GM10248 (cell line): ENCODE data around the gene DTNB.
A peak's percentile ranks its signal among the peaks of the same experiment; 100 is the strongest.
"Not testable (repeated sequence)": the region's sequence is repeated elsewhere in the genome, so short reads cannot be mapped to it uniquely, and the experiment has no call there.

Experiments
- CTCF ChIA-PET: fragments of 300-600 bp; sonication (Branson Sonifier 250); formaldehyde crosslinking; extraction: SDS; loops from one replicate; lab custom pipeline; 2021; ENCODE audit warnings: antibody characterized with exemption; lab: Yijun Ruan, JAX
- POLR2A ChIA-PET: fragments of 350-650 bp; sonication (Branson Sonifier 250); formaldehyde crosslinking; extraction: SDS; loops from one replicate; lab custom pipeline; 2020; ENCODE audit warnings: antibody characterized with exemption; lab: Yijun Ruan, JAX
- DNase-seq: peaks from one replicate; pipeline ENCODE4 v3.0.0; 2012; ENCODE audit errors: extremely low spot score
- CTCF ChIP-seq: IDR thresholded peaks from 2 replicates; pipeline ENCODE4 v1.5.1; 2012; ENCODE audit warnings: mild to moderate bottlenecking, low read depth; ENCODE audit errors: extremely low read depth, missing control alignments, control extremely low read depth

DTNB gene

DNA sequence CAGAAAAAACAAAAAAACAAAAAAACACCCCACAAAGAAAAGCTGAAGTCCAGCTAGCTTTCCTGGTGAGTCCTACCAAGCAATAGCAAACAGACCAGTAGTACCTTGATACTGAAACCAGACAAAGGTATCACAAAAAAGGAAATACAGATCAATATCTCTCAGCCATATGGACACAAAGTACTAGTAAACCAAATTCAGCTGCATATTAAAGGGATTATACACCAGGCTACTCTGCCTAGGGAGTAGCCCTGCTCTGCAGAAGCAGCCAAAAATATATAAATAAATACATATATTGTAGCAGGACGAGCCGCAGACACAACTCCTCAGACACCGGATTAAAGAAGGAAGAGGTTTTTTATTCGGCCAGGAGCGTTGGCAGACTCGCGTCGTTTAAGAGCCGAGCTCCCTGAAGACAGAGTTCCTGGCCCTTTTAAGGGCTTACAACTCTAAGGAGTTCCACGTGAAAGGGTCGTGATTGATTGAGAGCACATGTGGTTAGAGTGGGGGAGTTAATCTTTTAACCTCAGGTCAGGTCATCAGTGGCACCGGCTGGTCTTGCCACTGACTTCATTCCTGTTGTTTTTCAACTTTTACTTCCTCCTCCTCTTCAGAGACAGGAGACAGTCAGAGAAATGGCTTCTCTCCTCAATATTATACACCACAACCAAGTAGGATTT is 38.4 kb upstream of the DTNB start:
- POLR2A ChIA-PET: no interaction called here
- CTCF ChIA-PET: interaction anchor here (1.2 to 3.2 kb wide), 2 partner anchors 12 to 26 kb away, joined by 4 to 22 read pairs; no protein-coding TSS in a partner anchor
- no peak for DNase-seq
- no peak for TF ChIP-seq CTCF

GRCh38 chr2:25710750-25711149 is 37.4 kb upstream of the DTNB start:
- ChIA-PET POLR2A (no interaction called here), CTCF (interaction anchor here (1.2 to 3.2 kb wide), 3 partner anchors 11 to 26 kb away, joined by 3 to 22 read pairs (median 3); no protein-coding TSS in a partner anchor)
- TF ChIP-seq CTCF: no peak
- DNase-seq: no peak

GRCh38 chr2:25709349-25709748 is 36.0 kb upstream of the DTNB start:
- ChIA-PET POLR2A (no interaction called here), CTCF (interaction anchor here (1.1 to 3.2 kb wide), 5 partner anchors 9 to 30 kb away, joined by 3 to 22 read pairs (median 3); no protein-coding TSS in a partner anchor)
- no peak for TF ChIP-seq CTCF

GRCh38 chr2:25707927-25708590 is 34.7 kb upstream of the DTNB start:
- CTCF ChIA-PET: interaction anchor here (1.0 to 3.0 kb wide), 6 partner anchors 9 to 144 kb away, joined by 3 to 10 read pairs (median 3); no protein-coding TSS in a partner anchor
- POLR2A ChIA-PET: no interaction called here
- no peak for DNase-seq
- TF ChIP-seq CTCF: no peak

More at GRCh38 chr2:25709349-25709748, 36.0 kb upstream of the DTNB start:
- no peak for DNase-seq

DNA sequence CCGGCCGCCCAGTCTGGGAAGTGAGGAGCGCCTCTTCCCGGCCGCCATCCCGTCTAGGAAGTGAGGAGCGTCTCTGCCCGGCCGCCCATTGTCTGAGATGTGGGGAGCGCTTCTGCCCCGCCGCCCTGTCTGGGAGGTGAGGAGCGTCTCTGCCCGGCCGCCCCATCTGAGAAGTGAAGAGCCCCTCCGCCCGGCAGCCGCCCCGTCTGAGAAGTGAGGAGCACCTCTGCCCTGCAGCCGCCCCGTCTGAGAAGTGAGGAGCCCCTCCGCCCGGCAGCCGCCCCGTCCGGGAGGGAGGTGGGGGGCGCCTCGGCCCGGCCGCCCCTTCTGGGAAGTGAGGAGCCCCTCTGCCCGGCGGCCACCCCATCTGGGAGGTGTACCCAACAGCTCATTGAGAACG is 32.2 kb upstream of the DTNB start:
- CTCF ChIA-PET, DNase-seq, POLR2A ChIA-PET: not testable (repeated sequence)

- no peak for DNase-seq
- CTCF ChIA-PET: interaction anchor here (1.3 to 5.7 kb wide), 4 partner anchors 14 to 536 kb away, joined by 3 to 31 read pairs (median 6); no protein-coding TSS in a partner anchor
- TF ChIP-seq CTCF: no peak
- POLR2A ChIA-PET: no interaction called here
Observed at GRCh38 chr2:25701801-25702200, 28.4 kb upstream of the DTNB start.

- POLR2A ChIA-PET: no interaction called here
- TF ChIP-seq CTCF: peak; percentile 71
- CTCF ChIA-PET: interaction anchor here (0.6 to 5.7 kb wide), 23 partner anchors 9 to 725 kb away, joined by 3 to 41 read pairs (median 4); no protein-coding TSS in a partner anchor
- peak; percentile 52 for DNase-seq
Observed at GRCh38 chr2:25700221-25700660, 26.9 kb upstream of the DTNB start.
